PFSK-1 (cell line): Measurements from ENCODE around the gene WNK1.

ENCODE experiments used
- POLR2AphosphoS5 ChIP-seq: IDR thresholded peaks from 2 replicates; pipeline ENCODE4 v1.6.1; 2012; ENCODE audit warnings: low read depth, mild to moderate bottlenecking, control low read depth, low read length, moderate library complexity
- TAF1 ChIP-seq: IDR thresholded peaks from 2 replicates; pipeline ENCODE4 v1.6.1; 2012; ENCODE audit warnings: low read length, control low read depth, borderline replicate concordance; ENCODE audit not compliant: insufficient read depth
- TF ChIP-seq, protein P1 (sequence below), 2 experiments: IDR thresholded peaks; 2 replicates each; pipeline versions ENCODE4 v1.6.1 to v1.8.0; 2011 to 2012; ENCODE audit warnings: low read depth in 2 of 2, low read length in 2 of 2, control low read depth in 1 of 2, inconsistent platforms in 1 of 2, mild to moderate bottlenecking in 1 of 2, moderate library complexity in 1 of 2; ENCODE audit not compliant: insufficient read depth in 1 of 2

GRCh38 chr12:916240-916639, 163.9 kb downstream of the WNK1 start:
- TF ChIP-seq TAF1 (no peak), POLR2AphosphoS5 (no peak)
- TF ChIP-seq, protein P1, sequence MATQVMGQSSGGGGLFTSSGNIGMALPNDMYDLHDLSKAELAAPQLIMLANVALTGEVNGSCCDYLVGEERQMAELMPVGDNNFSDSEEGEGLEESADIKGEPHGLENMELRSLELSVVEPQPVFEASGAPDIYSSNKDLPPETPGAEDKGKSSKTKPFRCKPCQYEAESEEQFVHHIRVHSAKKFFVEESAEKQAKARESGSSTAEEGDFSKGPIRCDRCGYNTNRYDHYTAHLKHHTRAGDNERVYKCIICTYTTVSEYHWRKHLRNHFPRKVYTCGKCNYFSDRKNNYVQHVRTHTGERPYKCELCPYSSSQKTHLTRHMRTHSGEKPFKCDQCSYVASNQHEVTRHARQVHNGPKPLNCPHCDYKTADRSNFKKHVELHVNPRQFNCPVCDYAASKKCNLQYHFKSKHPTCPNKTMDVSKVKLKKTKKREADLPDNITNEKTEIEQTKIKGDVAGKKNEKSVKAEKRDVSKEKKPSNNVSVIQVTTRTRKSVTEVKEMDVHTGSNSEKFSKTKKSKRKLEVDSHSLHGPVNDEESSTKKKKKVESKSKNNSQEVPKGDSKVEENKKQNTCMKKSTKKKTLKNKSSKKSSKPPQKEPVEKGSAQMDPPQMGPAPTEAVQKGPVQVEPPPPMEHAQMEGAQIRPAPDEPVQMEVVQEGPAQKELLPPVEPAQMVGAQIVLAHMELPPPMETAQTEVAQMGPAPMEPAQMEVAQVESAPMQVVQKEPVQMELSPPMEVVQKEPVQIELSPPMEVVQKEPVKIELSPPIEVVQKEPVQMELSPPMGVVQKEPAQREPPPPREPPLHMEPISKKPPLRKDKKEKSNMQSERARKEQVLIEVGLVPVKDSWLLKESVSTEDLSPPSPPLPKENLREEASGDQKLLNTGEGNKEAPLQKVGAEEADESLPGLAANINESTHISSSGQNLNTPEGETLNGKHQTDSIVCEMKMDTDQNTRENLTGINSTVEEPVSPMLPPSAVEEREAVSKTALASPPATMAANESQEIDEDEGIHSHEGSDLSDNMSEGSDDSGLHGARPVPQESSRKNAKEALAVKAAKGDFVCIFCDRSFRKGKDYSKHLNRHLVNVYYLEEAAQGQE (IDR thresholded peaks at IDR 0.05; ENCODE audit: insufficient read depth in 1 of 2, low read depth in 2 of 2, low read length in 2 of 2) = no peak
